ENCODE measurements around the gene CASP7.

GRCh38 chr10:113716109-113716910 lies 36.6 kb downstream of the CASP7 start:
- TF ChIP-seq, protein P1, sequence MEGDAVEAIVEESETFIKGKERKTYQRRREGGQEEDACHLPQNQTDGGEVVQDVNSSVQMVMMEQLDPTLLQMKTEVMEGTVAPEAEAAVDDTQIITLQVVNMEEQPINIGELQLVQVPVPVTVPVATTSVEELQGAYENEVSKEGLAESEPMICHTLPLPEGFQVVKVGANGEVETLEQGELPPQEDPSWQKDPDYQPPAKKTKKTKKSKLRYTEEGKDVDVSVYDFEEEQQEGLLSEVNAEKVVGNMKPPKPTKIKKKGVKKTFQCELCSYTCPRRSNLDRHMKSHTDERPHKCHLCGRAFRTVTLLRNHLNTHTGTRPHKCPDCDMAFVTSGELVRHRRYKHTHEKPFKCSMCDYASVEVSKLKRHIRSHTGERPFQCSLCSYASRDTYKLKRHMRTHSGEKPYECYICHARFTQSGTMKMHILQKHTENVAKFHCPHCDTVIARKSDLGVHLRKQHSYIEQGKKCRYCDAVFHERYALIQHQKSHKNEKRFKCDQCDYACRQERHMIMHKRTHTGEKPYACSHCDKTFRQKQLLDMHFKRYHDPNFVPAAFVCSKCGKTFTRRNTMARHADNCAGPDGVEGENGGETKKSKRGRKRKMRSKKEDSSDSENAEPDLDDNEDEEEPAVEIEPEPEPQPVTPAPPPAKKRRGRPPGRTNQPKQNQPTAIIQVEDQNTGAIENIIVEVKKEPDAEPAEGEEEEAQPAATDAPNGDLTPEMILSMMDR (conservative IDR thresholded peaks at IDR 0.05): no peak
- TF ChIP-seq EZH2 (IDR thresholded peaks at IDR 0.05; ENCODE audit: low read depth): no peak
